ENCODE results near the gene TRIM72.
"Not testable (repeated sequence)": the region's sequence is repeated elsewhere in the genome, so short reads cannot be mapped to it uniquely, and the experiment has no call there.

Gene TRIM72

GRCh38 chr16:31215287-31216162 lies 1.6 kb downstream of the TRIM72 start:
- DNase-seq (ENCODE audit: low read depth in 2 of 2): no peak

- no peak for DNase-seq (ENCODE audit: low read depth in 2 of 2)
Observed at GRCh38 chr16:31216422-31217135, 2.7 kb downstream of the TRIM72 start, which contains the start of gene PYDC1. TSS of gene PYDC1 (minus strand) at chr16:31217135. CDS start at chr16:31217028, 107 bp downstream.

GRCh38 chr16:31217136-31217530 lies 3.2 kb downstream of the TRIM72 start:
- no peak for DNase-seq (ENCODE audit: low read depth in 2 of 2)

GRCh38 chr16:31219154-31219741 lies 5.3 kb downstream of the TRIM72 start:
- no peak for DNase-seq (ENCODE audit: low read depth in 2 of 2)

DNA sequence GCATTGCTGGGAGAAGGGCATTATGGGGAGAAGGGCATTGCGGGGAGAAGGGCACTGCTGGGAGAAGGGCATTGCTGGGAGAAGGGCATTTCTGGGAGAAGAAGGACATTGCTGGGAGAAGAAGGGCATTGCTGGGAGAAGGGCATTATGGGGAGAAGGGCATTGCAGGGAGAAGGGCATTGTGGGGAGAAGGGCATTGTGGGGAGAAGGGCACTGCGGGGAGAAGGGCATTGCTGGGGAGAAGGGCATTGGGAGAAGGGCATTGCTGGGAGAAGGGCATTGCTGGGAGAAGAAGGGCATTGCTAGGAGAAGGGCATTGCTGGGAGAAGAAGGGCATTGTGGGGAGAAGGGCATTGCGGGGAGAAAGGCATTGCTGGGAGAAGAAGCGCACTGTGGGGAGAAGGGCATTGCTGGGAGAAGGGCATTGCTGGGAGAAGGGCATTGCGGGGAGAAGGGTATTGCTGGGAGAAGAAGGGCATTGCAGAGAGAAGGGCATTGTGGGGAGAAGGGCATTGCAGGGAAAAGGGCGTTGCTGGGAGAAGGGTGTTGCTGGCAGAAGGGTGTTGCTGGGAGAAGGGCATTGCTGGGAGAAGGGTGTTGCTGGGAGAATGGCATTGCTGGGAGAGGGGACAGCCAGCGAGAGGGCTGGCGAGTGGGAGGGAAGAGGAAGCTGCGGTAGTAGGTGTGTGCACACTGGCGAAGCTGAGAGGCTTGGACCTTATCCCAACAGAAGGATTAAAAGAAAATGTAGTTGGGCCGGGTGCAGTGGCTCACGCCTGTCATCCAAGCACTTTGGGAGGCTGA lies 7.6 kb downstream of the TRIM72 start:
- DNase-seq (ENCODE audit: low read depth in 2 of 2): no peak

- DNase-seq (ENCODE audit: low read depth in 2 of 2): no peak
Observed at GRCh38 chr16:31223044-31223443, 9.1 kb downstream of the TRIM72 start.

GRCh38 chr16:31224092-31224955 lies 10.4 kb downstream of the TRIM72 start:
- no peak for DNase-seq (ENCODE audit: low read depth in 2 of 2)

- DNase-seq (ENCODE audit: low read depth in 2 of 2): no peak
Observed at GRCh38 chr16:31225193-31225592, 11.3 kb downstream of the TRIM72 start.

- DNase-seq (ENCODE audit: low read depth in 2 of 2): no peak
Observed at GRCh38 chr16:31228206-31228605, 14.3 kb downstream of the TRIM72 start.

DNA sequence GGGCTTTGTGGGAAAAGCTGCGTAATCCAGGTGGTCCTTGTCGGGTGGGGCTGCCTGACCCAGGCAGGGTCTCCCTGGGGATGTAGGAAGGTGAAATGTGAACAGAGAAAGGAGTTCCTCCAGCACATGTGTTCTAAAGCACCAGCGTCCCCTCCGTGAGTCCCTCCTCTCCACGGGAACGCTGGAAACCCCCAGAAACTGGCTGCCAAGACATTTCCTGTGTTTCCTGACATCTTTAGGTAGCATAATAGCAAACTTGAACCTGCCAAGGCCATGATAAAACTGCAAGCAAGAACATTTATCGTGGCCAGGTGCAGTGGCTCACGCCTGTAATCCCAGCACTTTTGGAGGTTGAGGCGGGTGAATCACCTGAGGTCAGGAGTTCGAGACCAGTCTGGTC lies 15.6 kb downstream of the TRIM72 start:
- no peak for DNase-seq (ENCODE audit: low read depth in 2 of 2)

GRCh38 chr16:31238041-31238440 lies 24.1 kb downstream of the TRIM72 start:
- no peak for DNase-seq (ENCODE audit: low read depth in 2 of 2)

GRCh38 chr16:31242206-31242605 lies 28.3 kb downstream of the TRIM72 start:
- no peak for DNase-seq (ENCODE audit: low read depth in 2 of 2)

- DNase-seq (ENCODE audit: low read depth in 2 of 2): no peak
Observed at GRCh38 chr16:31243734-31244670, 30.1 kb downstream of the TRIM72 start.

DNA sequence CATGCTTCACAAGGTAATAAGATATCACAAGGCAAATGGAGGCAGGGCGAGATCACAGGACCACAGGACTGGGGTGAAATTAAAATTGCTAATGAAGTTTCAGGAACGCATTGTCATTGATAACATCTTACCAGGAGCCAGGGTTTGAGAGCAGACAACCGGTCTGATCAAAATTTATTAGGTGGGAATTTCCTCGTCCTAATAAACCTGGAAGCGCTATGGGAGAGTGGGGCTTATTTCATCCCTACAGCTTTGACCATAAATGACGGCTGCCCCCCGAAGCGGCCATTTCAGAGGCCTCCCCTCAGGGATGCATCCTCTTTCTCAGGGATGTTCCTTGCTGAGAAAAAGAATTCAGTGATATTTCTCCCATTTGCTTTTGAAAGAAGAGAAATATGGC lies 31.7 kb downstream of the TRIM72 start:
- DNase-seq (ENCODE audit: low read depth in 2 of 2): not testable (repeated sequence)

GRCh38 chr16:31246296-31246695 lies 32.4 kb downstream of the TRIM72 start:
- no peak for DNase-seq (ENCODE audit: low read depth in 2 of 2)

GRCh38 chr16:31248344-31248743 lies 34.4 kb downstream of the TRIM72 start:
- DNase-seq (ENCODE audit: low read depth in 2 of 2): no peak

DNA sequence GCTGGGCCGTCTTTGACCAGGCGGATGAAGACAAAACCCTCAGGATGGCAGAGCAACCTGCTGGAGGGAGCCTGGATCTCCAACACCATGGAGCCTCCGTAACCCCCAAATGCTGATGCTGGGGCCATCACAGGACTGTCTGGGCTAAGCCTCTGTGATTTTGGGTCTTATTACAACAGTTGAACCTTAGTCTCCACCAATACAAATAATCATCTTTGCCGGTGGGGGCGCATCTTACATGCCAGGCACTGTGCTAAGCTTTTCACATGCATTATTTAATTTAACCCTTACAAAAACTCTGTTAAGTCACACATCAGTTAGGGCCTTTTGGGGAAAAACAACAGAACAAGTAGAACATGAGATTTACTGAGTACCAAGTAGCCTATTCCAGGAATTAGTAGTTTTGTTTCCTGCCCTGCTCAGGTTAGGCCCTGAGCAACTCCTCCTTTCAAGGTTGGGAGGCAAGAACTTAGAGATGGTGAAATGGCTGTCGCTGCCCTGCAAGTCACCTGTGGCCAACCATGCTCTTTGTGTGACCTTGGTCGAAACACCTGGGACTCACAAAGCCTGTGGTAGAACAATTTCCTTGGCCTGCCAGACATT lies 37.0 kb downstream of the TRIM72 start:
- no peak for DNase-seq (ENCODE audit: low read depth in 2 of 2)

DNA sequence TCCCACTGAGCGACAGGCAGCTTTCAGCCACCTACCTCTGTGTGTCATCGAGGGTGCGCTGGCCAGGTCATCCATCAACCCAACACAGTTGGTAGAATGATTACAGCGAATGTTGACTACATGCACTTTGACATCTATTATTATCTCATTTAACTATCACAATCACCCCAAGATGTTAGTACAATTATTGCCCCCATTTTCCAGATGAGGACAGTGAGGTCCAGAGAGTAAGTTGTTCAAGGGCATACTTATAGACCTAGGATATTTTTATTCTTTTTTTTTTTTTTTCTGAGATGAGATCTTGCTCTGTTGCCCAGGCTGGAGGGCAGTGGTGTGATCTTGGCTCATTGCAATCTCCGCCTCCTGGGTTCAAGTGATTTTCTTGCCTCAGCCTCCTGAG lies 37.5 kb downstream of the TRIM72 start:
- DNase-seq (ENCODE audit: low read depth in 2 of 2): no peak

DNA sequence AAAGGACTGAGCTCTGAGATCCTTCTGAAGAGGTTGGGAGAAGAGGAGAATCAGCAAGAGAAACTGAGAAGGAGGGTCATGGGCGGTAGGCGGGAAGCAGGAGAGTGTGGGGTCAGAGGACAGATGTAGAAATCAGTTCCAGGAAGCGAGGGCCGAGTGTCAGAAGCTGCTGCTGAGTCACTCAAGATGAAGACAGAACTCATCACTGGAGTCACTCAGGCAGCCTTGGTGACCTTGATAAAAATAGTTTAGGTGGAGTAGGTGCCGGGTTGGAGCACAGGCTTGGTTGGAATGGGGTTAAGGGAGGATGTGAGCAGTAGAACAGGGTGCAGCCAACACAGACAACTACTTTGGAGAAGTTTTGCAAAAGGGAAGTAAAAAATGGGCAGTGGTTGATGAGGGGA lies 39.7 kb downstream of the TRIM72 start:
- no peak for DNase-seq (ENCODE audit: low read depth in 2 of 2)

All from activated CD8-positive, alpha-beta memory T cell treated with anti-CD3 and anti-CD28 coated beads for 4 hours (primary cell).